HepG2 (cell line): ENCODE data around the gene VWA2. TPM values are rescaled to one million over a fixed set of nuclear protein-coding genes. Genes with fewer than 3 reads are reported as not detected.

Experiments
- ATAC-seq: fragments of 200-7000 bp; cut with Tn5 transposase; 3 replicates; pipeline ENCODE4 v1.9.1; 2020; ENCODE audit warnings: mild to moderate bottlenecking, moderate library complexity
- BruUV-seq: library from RNA; stranded (reverse); fragments of 400-500 nt; replicated peaks from 2 replicates; lab custom pipeline; 2021; lab: Mats Ljungman, UMichigan
- CTCF ChIA-PET: fragments of 300-600 bp; formaldehyde crosslinking; extraction: SDS; loops from one replicate; lab custom pipeline; 2021; ENCODE audit warnings: low total read pairs, inconsistent platforms, low intra/inter-chr PET ratio; lab: Yijun Ruan, JAX
- POLR2A ChIA-PET: fragments of 350-600 bp; sonication (Branson Sonifier 250); formaldehyde crosslinking; loops from one replicate; lab custom pipeline; 2020; ENCODE audit warnings: antibody characterized with exemption, inconsistent platforms; lab: Yijun Ruan, JAX
- DNase-seq: peaks from one replicate; pipeline ENCODE4 v3.0.0-alpha.2; 2015; ENCODE audit warnings: low spot score
- FAIRE-seq: peaks from 3 replicates; lab custom pipeline; 2011; peaks lifted over from hg19 to GRCh38; lab: Jason Lieb, UNC
- H2AFZ ChIP-seq: one replicate; pipeline ENCODE4 v1.6.1; 2011; ENCODE audit warnings: low read length, inconsistent platforms
- H3K27ac ChIP-seq: fragments of 300-600 bp; 3 replicates; pipeline ENCODE4 v1.8.0; 2011; ENCODE audit warnings: mixed run types, mild to moderate bottlenecking, mixed read lengths, low read length, inconsistent platforms; ENCODE audit not compliant: insufficient read depth; ENCODE audit errors: extremely low read length
- H3K27me3 ChIP-seq, 2 experiments: fragments of 200-600 bp in 1 of 2; 2 replicates in 1 of 2; 3 replicates in 1 of 2; pipeline versions ENCODE4 v1.6.0 to v1.8.0; 2011; ENCODE audit warnings: low read length in 2 of 2, mild to moderate bottlenecking in 2 of 2, moderate library complexity in 2 of 2, inconsistent platforms in 1 of 2; ENCODE audit not compliant: insufficient read depth in 2 of 2, control insufficient read depth in 1 of 2
- H3K36me3 ChIP-seq, 2 experiments: fragments of 200-600 bp in 1 of 2; replicated peaks in 1 of 2; 2 replicates in 1 of 2; 3 replicates in 1 of 2; pipeline versions ENCODE4 v1.5.1 to v1.8.0; 2011; ENCODE audit warnings: low read length in 2 of 2, inconsistent platforms in 1 of 2; ENCODE audit not compliant: insufficient read depth in 2 of 2, control insufficient read depth in 1 of 2
- H3K4me1 ChIP-seq: 2 replicates; pipeline ENCODE4 v1.5.1; 2012; ENCODE audit warnings: low read length, inconsistent platforms; ENCODE audit not compliant: insufficient read depth
- H3K4me2 ChIP-seq: 2 replicates; pipeline ENCODE4 v1.6.0; 2011; ENCODE audit warnings: low read depth, low read length, inconsistent platforms
- H3K4me3 ChIP-seq, 3 experiments: fragments of 200-600 bp in 1 of 3; sonication (generic), shearing (Covaris generic) in 1 of 3; replicated peaks in 1 of 3; 2 replicates each; pipeline ENCODE4 v1.5.1; 2011 to 2016; ENCODE audit warnings: low read length in 3 of 3, inconsistent platforms in 2 of 3, low read depth in 2 of 3, mild to moderate bottlenecking in 2 of 3, control low read depth in 1 of 3, mixed read lengths in 1 of 3; ENCODE audit not compliant: insufficient read depth in 1 of 3
- H3K79me2 ChIP-seq: one replicate; pipeline ENCODE4 v1.6.1; 2011; ENCODE audit warnings: low read length, inconsistent platforms; ENCODE audit not compliant: insufficient read depth
- H3K9ac ChIP-seq: 2 replicates; pipeline ENCODE4 v1.6.0; 2011; ENCODE audit warnings: mild to moderate bottlenecking, low read depth, low read length, inconsistent platforms; ENCODE audit not compliant: insufficient read depth
- H3K9me3 ChIP-seq: 2 replicates; pipeline ENCODE4 v1.5.1; 2012; ENCODE audit warnings: mild to moderate bottlenecking, low read length
- H4K20me1 ChIP-seq: 2 replicates; pipeline ENCODE4 v1.6.0; 2011; ENCODE audit warnings: inconsistent platforms, mild to moderate bottlenecking, low read length, moderate library complexity; ENCODE audit not compliant: insufficient read depth
- CEBPG ChIP-seq: IDR thresholded peaks from 2 replicates; pipeline ENCODE4 v1.6.1; 2016
- KLF16 ChIP-seq, 2 experiments: sonication (generic) in 1 of 2; formaldehyde crosslinking in 1 of 2; IDR thresholded peaks; 2 replicates each; pipeline versions ENCODE4 v1.6.1 to v1.8.0; 2016 to 2023; ENCODE audit warnings: missing genetic modification reagents in 2 of 2, missing compliant biosample characterization in 1 of 2
- MAFF ChIP-seq: IDR thresholded peaks from 2 replicates; pipeline ENCODE4 v1.6.1; 2011; ENCODE audit warnings: low read depth, low read length, improper control_type of control experiment
- MIER3 ChIP-seq: IDR thresholded peaks from 2 replicates; pipeline ENCODE4 v1.6.1; 2016; ENCODE audit warnings: missing compliant biosample characterization, borderline replicate concordance
- NCOA2 ChIP-seq: sonication (generic); formaldehyde crosslinking; IDR thresholded peaks from 2 replicates; pipeline ENCODE4 v1.8.0; 2022; ENCODE audit warnings: inconsistent platforms
- NONO ChIP-seq, 2 experiments: fragments of 450-650 bp in 1 of 2; sonication (generic) in 1 of 2; formaldehyde crosslinking in 1 of 2; IDR thresholded peaks in 1 of 2; conservative IDR thresholded peaks in 1 of 2; 2 replicates each; pipeline versions ENCODE4 v1.6.1 to v1.8.0; 2017 to 2022; ENCODE audit warnings: mild to moderate bottlenecking in 1 of 2, missing genetic modification reagents in 1 of 2, moderate library complexity in 1 of 2
- SIN3B ChIP-seq: fragments of 150-350 bp; IDR thresholded peaks from 2 replicates; pipeline ENCODE4 v1.6.1; 2014; ENCODE audit warnings: low read length
- SUZ12 ChIP-seq: fragments of 150-350 bp; IDR thresholded peaks from 2 replicates; pipeline ENCODE4 v1.6.1; 2014; ENCODE audit warnings: low read depth, low read length
- XRCC5 ChIP-seq: fragments of 200-400 bp; formaldehyde crosslinking; optimal IDR thresholded peaks from 2 replicates; pipeline ENCODE3; 2017; ENCODE audit warnings: mild to moderate bottlenecking, low read length
- ZBTB7B ChIP-seq: sonication (generic); formaldehyde crosslinking; IDR thresholded peaks from 2 replicates; pipeline ENCODE4 v1.4.0; 2020; ENCODE audit warnings: missing genetic modification reagents
- ZFP82 ChIP-seq: sonication (generic); formaldehyde crosslinking; IDR thresholded peaks from 2 replicates; pipeline ENCODE4 v1.5.1; 2020; ENCODE audit warnings: mild to moderate bottlenecking, missing genetic modification reagents, borderline replicate concordance
- ZNF451 ChIP-seq: sonication (generic); formaldehyde crosslinking; IDR thresholded peaks from 2 replicates; pipeline ENCODE4 v1.5.0; 2020; ENCODE audit warnings: mild to moderate bottlenecking, missing genetic modification reagents
- ZNF550 ChIP-seq: sonication (generic); formaldehyde crosslinking; IDR thresholded peaks from 2 replicates; pipeline ENCODE4 v1.4.0; 2020; ENCODE audit warnings: mild to moderate bottlenecking, missing genetic modification reagents, borderline replicate concordance
- ZNF644 ChIP-seq: IDR thresholded peaks from 2 replicates; pipeline ENCODE4 v1.6.1; 2016; ENCODE audit warnings: low read depth
- WGBS: methylation state at CpG from one replicate; pipeline ENCODE4 v1.1.6; 2017; ENCODE audit warnings: low lambda C conversion rate; 5-methylcytosine and 5-hydroxymethylcytosine counted together
- in situ Hi-C: cut with HindIII; loops from 2 replicates; pipeline ENCODE4 v1.10.0; 2017; ENCODE audit warnings: low pct_unique_long_range_greater_than_20kb; ENCODE audit not compliant: extremely low pct_ligation_motif_present
- intact Hi-C: fragments of 100-400 bp; cut with micrococcal nuclease; formaldehyde crosslinking; loops from one replicate; pipeline ENCODE4 v1.10.0; 2022; ENCODE audit not compliant: unreplicated experiment
- polyA plus RNA-seq, 8 experiments: library from polyadenylated mRNA; depleted of rRNA in 3 of 8; stranded (reverse) in 7 of 8; unstranded in 1 of 8; fragments of >200 nt; fragmentation: Illumina TruSeq in 4 of 8; extraction: Trizol in 4 of 8; gene quantifications; 2 replicates each; pipeline versions ENCODE4 v1.2.1 to v1.2.3, GENCODE V29; 2011 to 2016; ENCODE audit warnings: low read depth in 4 of 8, missing spikeins in 1 of 8, mixed read lengths in 1 of 8; ENCODE audit not compliant: insufficient read depth in 1 of 8
- total RNA-seq, 5 experiments: library from RNA; depleted of rRNA; stranded (reverse); fragments of >200 nt; fragmentation: Illumina TruSeq; extraction: Trizol; gene quantifications; 2 replicates each; pipeline ENCODE4 v1.2.3, GENCODE V29; 2016; ENCODE audit warnings: low read depth in 1 of 5
- TF ChIP-seq, protein P1 (sequence below): sonication (generic); formaldehyde crosslinking; IDR thresholded peaks from 2 replicates; pipeline ENCODE4 v1.5.0; 2020; ENCODE audit warnings: mild to moderate bottlenecking, missing genetic modification reagents, borderline replicate concordance

The VWA2 gene
- total and polyA plus RNA-seq, 2 of the 13 experiments (the other 11 are each of a cell fraction or from before 2014, with no cell fraction given), result not detected

DNA sequence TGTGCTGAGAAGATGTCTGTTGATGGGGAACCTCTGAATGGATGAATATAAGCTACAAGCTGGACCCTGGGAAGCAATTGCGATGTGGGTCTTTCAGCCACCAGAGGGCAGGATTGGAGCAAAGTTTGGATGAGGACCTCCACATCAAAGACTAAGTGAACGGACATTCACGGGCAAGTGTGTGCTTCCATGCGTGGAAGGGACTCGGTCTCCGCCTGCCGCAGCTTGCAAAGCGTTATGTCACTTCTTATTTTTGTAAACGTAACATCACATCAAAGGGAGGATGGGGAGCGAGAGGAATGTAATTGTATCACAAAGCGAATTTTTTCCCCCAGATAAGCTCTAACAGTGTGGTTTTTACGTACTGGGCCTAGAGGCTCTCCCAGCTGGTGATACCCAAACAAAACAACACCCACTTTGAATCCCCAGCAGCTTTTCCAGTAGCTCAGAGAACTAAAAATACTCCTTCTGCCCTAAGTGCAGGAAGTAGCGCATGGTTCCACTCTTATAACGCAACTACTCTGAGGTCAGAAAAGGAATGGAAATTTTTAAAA is 65.0 kb downstream of the VWA2 start (continued):
- TF ChIP-seq ZFP82 (CRISPR knock-in tag) (no peak), NONO (IDR thresholded peaks at IDR 0.05) (no peak), NONO (CRISPR knock-in tag; conservative IDR thresholded peaks at IDR 0.05) (0 out of 2 replicates have a peak, but pooled peaks have one; percentile 24), KLF16 (CRISPR knock-in tag; IDR thresholded peaks at IDR 0.05) (no peak), NCOA2 (CRISPR knock-in tag) (0 out of 2 replicates have a peak, but pooled peaks have one; percentile 14), ZNF550 (CRISPR knock-in tag) (no peak), CEBPG (0 out of 2 replicates have a peak, but pooled peaks have one; percentile 7), SUZ12 (no peak), SIN3B (no peak), ZNF644 (no peak), ZNF451 (no peak)

DNA sequence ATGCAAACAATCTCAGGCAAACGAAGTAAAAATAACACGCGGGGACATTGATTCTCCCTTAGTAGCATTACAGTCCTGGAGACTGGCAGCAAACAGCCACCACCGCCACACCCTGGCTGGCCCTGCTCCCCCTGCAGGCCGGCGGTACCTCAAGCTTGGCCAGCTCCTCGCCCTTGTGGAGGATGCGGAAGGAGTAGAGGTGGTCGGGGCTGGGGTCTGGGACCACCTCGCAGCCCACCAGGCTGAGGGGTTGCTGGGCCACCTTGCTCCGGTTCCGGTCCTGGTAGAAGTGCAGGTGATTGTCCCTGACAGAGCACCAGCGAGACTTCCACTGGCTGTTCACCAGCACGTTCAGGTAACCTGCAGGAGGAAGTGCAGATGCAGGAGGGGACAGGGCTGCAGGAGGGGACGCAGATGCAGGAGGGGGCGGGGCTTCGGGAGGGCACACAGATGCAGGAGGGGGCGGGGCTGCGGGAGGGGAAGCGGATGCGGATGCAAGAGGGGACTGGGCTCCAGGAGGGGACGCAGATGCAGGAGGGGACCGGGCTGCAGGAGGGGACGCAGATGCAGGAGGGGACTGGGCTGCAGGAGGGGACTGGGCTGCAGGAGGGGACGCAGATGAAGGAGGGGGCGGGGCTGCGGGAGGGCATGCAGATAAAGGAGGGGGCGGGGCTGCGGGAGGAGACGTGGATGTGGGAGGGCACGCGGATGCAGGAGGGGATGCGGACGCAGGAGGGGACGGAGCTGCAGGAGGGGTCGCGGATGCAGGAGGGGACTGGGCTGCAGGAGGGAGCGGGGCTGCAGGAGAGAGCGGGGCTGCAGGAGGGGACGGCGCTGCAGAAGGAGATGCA is 65.7 kb downstream of the VWA2 start:
- Histone ChIP-seq H3K36me3 (no peaks in the 10 kb centered on the region), H3K9me3 (no peaks in the 10 kb centered on the region), H3K27me3 (peaks cover 2 to 51% of the 10 kb centered on the region in 2 experiments), H3K4me3 (no peak overlapping the region; a peak in 1 of 6 replicates), H3K79me2 (no peaks in the 10 kb centered on the region), H3K4me2 (peak overlapping the region; percentile 25), H3K9ac (no peak overlapping the region), H3K27ac (no peak overlapping the region), H4K20me1 (no peaks in the 10 kb centered on the region), H3K4me1 (peaks cover 5% of the 10 kb centered on the region; the same call in 1 of the 2 replicates), H2AFZ (no peak overlapping the region)
- ChIA-PET CTCF (interaction anchor here (1.1 to 2.0 kb wide), 5 partner anchors 133 to 825 kb away, joined by 4 to 10 read pairs (median 8); no protein-coding TSS in a partner anchor), POLR2A (no interaction called here)
- intact Hi-C loops (loop anchor here (1.0 to 5.0 kb wide), 3 partner anchors 153 to 244 kb away; no protein-coding TSS in a partner anchor), in situ Hi-C loops (loop anchor here (5.0 to 25.0 kb wide), 3 partner anchors 243 to 833 kb away; no protein-coding TSS in a partner anchor)
- ATAC-seq, result peak; percentile 92
- no TSS peak for BruUV-seq
- DNase-seq, result no peak
- FAIRE-seq, result no peak
- 44% methylated on average over 36 of the region's 41 CpGs for WGBS
- TF ChIP-seq ZBTB7B (CRISPR knock-in tag), result no peak
- TF ChIP-seq MAFF, result no peak
- TF ChIP-seq MIER3 (CRISPR knock-in tag), result no peak
- TF ChIP-seq XRCC5, result peak; percentile 9
- TF ChIP-seq, protein P1, sequence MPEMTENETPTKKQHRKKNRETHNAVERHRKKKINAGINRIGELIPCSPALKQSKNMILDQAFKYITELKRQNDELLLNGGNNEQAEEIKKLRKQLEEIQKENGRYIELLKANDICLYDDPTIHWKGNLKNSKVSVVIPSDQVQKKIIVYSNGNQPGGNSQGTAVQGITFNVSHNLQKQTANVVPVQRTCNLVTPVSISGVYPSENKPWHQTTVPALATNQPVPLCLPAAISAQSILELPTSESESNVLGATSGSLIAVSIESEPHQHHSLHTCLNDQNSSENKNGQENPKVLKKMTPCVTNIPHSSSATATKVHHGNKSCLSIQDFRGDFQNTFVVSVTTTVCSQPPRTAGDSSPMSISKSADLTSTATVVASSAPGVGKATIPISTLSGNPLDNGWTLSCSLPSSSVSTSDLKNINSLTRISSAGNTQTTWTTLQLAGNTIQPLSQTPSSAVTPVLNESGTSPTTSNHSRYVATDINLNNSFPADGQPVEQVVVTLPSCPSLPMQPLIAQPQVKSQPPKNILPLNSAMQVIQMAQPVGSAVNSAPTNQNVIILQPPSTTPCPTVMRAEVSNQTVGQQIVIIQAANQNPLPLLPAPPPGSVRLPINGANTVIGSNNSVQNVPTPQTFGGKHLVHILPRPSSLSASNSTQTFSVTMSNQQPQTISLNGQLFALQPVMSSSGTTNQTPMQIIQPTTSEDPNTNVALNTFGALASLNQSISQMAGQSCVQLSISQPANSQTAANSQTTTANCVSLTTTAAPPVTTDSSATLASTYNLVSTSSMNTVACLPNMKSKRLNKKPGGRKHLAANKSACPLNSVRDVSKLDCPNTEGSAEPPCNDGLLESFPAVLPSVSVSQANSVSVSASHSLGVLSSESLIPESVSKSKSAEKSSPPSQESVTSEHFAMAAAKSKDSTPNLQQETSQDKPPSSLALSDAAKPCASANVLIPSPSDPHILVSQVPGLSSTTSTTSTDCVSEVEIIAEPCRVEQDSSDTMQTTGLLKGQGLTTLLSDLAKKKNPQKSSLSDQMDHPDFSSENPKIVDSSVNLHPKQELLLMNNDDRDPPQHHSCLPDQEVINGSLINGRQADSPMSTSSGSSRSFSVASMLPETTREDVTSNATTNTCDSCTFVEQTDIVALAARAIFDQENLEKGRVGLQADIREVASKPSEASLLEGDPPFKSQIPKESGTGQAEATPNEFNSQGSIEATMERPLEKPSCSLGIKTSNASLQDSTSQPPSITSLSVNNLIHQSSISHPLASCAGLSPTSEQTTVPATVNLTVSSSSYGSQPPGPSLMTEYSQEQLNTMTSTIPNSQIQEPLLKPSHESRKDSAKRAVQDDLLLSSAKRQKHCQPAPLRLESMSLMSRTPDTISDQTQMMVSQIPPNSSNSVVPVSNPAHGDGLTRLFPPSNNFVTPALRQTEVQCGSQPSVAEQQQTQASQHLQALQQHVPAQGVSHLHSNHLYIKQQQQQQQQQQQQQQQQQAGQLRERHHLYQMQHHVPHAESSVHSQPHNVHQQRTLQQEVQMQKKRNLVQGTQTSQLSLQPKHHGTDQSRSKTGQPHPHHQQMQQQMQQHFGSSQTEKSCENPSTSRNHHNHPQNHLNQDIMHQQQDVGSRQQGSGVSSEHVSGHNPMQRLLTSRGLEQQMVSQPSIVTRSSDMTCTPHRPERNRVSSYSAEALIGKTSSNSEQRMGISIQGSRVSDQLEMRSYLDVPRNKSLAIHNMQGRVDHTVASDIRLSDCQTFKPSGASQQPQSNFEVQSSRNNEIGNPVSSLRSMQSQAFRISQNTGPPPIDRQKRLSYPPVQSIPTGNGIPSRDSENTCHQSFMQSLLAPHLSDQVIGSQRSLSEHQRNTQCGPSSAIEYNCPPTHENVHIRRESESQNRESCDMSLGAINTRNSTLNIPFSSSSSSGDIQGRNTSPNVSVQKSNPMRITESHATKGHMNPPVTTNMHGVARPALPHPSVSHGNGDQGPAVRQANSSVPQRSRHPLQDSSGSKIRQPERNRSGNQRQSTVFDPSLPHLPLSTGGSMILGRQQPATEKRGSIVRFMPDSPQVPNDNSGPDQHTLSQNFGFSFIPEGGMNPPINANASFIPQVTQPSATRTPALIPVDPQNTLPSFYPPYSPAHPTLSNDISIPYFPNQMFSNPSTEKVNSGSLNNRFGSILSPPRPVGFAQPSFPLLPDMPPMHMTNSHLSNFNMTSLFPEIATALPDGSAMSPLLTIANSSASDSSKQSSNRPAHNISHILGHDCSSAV (CRISPR knock-in tag), result no peak
